ENCODE measurements around the gene HLA-C.
"Not testable (repeated sequence)": the region's sequence is repeated elsewhere in the genome, so short reads cannot be mapped to it uniquely, and the experiment has no call there.

The HLA-C gene

GRCh38 chr6:31271641-31272357 is at the start of gene HLA-C:
HLA-C (minus strand) TSS chr6:31272092; CDS start chr6:31272071, 21 bp downstream.
- FAIRE-seq (peak; percentile 52), DNase-seq (ENCODE audit: low spot score) (peak; percentile 77)

DNA sequence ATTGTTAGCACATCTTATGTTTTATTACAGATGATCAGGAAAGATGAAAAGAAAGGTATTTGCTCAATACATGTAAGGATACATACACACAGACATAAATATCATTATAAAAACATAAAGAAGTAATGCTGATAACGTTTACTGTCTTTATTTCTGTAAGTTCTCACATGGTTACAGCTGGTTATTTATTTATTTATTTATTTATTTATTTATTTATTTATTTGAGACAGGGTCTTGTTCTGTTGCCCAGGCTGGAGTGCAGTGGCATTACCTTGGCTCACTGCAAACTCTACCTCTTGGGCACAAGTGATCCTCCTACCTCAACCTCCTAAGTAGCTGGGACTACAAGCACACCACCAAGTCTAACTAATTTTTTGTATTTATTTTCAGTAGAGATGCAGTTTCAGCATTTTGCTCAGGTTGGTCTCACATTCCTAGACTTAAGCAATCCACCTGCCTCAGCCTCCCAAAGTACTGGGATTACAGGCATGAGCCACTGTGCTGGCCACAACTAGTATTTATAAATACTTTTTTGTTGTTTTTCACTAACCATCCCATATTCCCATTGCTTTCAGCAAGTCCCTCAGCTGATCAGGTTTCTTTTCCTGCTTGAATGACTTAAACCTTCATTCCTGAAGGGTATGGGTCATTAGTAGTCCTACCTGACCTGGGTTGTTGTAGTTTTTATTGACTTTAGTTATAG is 49.3 kb upstream of the HLA-C start:
- DNase-seq (ENCODE audit: low spot score) = no peak
- FAIRE-seq = no peak

DNA sequence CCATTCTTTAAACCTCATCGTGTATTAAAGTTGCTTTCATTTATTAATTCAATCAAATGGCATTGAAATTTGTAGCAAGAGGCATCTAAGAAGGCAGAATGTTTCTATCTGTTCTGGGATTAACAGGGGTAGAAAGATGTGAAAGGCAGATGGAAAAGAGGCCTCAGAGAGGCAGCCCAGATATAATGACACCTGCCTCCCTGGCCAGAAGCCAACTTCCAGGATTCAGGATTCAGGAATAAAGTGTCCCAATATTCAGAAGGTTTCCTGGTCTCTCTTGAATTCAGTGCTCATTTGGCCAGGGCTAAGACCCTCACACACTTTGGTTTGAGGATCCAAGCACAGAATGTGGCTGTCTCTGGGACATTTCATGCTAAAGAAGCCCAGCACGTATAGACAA is 45.1 kb upstream of the HLA-C start:
- FAIRE-seq (no peak), DNase-seq (ENCODE audit: low spot score) (no peak)

DNA sequence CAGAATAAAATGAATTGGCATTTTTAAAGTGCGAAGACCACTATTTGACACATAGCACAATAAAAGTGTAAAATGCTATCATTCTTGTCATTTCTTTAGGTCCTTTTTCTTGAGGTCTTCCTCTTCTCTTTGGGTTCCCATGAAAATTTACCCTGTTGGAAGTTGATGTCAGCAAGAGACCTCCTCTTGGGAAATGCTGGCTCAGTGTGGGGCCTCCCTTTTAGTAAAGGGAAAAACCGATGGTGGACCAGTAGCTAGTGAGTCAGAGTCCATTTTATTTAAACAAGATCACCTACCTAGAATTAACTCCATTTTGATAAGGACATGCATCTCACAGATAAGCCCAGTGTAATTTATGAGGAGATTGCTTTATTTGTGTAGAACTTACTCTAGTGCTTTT is 37.7 kb upstream of the HLA-C start:
- FAIRE-seq (no peak), DNase-seq (ENCODE audit: low spot score) (no peak)

- DNase-seq (ENCODE audit: low spot score) = no peak
- no peak for FAIRE-seq
These were observed 36.9 kb upstream of the HLA-C start for GRCh38 chr6:31308845-31309175.

DNA sequence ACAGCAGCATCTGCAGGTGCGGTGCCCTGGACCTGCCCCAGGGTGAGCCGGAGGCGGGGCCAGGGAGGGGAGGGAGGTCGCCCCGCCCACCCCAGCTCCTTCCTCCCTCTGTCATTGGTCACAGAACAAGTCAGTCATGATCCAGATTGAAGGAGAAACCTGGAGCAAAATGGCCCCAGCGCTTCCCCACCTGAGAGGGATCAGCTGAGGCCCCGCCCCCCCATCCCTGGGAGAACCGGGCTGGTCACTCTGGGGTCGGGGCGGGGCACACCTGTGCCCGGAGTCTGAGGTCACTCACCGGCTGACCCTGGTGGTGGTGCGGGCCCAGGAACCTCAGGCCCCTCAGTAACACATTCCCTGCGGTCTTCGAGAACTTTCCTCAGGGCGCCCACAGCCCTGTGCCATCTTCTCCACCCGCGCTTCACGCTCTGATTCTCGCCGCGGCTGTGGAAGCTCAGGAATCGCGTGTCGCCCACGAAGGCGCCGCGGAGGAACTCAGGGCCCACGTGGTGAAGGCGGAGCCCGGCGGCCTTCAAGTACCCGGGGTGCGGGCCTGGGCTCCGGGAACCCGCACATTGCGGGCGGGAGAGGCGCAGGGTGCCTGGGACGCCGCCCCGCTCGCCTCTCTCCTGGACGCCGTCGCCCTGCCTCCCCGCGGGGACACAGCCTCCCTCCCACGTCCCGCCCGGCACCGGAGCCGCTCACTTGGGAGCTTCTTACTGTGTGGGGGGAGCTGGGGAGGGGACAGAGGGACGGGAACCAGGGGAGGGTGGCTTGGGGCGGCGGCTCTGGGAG is 36.4 kb upstream of the HLA-C start:
- DNase-seq (ENCODE audit: low spot score) (no peak), FAIRE-seq (no peak)

DNA sequence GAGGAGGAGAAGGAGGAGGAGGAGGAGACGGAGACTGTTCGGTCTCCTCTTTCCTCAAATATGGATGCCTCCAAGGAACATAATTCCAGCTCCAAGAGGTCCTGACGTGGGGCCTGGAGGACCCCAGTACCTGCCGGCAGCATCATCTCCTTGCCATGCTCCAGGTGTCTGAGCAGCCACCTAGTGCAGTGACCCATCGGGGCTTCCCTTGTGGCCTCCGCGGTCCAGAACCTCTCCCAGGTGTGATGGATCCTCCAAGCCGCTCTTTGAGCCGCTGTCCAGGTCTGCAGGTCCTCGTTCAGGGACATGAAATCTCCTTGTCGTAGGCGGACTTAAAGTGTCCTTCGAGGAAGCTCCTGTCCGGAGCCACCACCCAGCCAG is 35.8 kb upstream of the HLA-C start:
- FAIRE-seq = no peak

DNA sequence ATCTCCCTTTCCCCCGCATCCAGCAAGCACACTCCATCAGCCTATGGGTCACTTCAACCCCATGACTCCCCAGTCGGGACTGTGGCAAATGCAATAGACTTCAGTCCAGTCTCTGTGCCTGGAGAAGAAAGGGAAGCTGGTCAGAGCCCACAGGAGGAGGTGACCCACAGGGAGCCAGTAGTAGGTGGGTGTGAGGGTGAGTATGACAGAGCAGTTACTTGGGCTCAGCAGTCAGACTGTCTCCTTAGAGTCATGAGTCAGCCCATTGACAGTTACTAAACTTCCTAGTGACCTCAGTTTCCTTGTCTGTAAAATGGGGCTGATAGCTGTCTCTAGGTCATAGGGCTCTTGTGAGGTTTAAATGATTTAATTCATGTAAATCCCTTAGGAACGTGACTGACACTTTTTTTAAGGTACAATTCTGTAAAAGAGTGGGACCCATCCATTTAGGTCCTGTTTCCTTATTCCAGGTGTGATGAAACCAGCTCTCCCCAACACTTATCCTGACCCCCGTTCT is 33.9 kb upstream of the HLA-C start:
- FAIRE-seq (no peak), DNase-seq (ENCODE audit: low spot score) (peak; percentile 42)

More for the DNA sequence above, 35.8 kb upstream of the HLA-C start:
- no peak for DNase-seq (ENCODE audit: low spot score)

- FAIRE-seq = no peak
- DNase-seq (ENCODE audit: low spot score) = peak; percentile 13
These were observed 32.8 kb upstream of the HLA-C start for GRCh38 chr6:31304683-31305082.

- FAIRE-seq = no peak
- DNase-seq (ENCODE audit: low spot score) = no peak
These were observed 28.9 kb upstream of the HLA-C start for GRCh38 chr6:31300797-31301196.

GRCh38 chr6:31299947-31300346 is 28.1 kb upstream of the HLA-C start:
- FAIRE-seq (peak; percentile 58), DNase-seq (ENCODE audit: low spot score) (peak; percentile 16)

GRCh38 chr6:31299511-31299910 is 27.6 kb upstream of the HLA-C start:
- FAIRE-seq (peak; percentile 74), DNase-seq (ENCODE audit: low spot score) (peak; percentile 64)

DNA sequence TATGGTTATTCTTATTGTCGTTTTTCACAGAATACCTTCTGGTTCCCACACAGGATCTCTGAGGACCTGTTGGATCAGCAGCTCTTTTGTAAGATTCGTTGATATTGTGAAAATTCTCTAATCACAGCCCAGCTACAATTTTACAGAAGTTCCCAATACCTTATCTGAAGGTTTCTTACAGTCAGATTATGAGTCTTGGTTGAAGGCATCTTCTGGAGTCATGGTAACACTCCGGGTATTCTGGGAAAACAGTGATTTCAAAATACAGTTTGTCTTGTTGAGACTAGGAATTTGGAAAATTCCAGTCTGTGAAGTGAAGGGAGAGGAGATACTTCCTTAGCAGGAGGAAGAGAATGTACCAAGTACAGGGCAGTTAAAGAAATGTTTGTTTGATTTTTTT is 22.2 kb upstream of the HLA-C start:
- DNase-seq (ENCODE audit: low spot score) (no peak), FAIRE-seq (no peak)

DNA sequence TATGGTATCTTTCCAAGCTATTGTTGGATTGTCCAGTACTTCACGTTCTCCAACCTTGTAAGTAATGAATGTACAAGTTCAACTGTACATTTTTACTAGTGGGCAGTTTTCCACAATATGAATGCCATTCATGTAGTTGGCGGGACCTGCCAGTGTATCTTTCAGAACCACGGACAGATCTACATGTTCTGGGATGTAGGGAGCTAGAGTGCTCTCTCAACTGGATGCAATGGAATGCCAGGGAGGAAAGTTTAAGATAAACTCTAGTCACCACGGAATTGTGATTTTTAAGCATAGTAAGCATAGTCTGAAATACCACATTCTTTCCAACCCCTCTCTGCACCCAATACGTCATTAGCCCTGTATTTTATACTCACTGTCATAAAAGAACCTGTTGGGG is 21.5 kb upstream of the HLA-C start:
- peak; percentile 9 for DNase-seq (ENCODE audit: low spot score)

DNA sequence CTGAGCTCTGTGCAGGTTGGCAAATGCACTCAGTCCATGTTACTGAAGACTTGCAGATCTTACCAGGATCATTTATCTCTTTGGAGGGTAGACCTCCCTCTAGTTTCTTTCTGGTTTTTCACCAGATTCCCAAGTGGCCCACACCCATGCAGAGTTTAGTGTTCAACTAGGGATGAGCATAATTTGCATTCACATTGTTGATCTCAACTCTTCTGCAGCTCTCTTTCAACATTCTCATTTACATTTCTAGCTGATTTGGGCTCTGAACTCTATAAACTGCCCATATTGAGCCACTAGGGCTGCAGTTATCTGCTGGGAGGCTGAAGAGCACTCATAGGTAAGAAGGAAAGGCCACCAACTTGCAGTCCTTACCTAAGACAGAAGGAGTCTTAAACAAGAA is 17.9 kb upstream of the HLA-C start:
- FAIRE-seq = no peak

More for the DNA sequence above, 21.5 kb upstream of the HLA-C start:
- FAIRE-seq = no peak

GRCh38 chr6:31287619-31288018 is 15.7 kb upstream of the HLA-C start:
- DNase-seq (ENCODE audit: low spot score) (no peak), FAIRE-seq (no peak)

More for the DNA sequence above, 17.9 kb upstream of the HLA-C start:
- DNase-seq (ENCODE audit: low spot score) = no peak

GRCh38 chr6:31285982-31286381 is 14.1 kb upstream of the HLA-C start:
- DNase-seq (ENCODE audit: low spot score) (no peak), FAIRE-seq (no peak)

- FAIRE-seq = no peak
- no peak for DNase-seq (ENCODE audit: low spot score)
These were observed 13.6 kb upstream of the HLA-C start for GRCh38 chr6:31285486-31285885.

DNA sequence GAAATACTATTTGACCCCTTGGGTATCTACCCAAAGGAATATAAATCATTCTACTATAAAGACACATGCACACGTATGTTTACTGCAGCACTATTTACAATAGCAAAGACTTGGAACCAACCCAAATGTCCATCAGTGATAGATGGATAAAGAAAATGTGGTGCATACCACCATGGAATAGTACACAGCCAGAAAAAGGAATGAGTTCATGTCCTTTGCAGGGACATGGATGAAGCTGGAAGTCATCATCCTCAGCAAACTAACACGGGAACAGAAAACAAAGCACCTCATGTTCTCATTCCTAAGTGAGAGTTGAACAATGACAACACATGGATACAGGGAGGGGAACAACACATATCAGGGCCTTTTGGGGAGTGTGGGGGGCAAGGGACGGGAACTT is 7.8 kb upstream of the HLA-C start:
- FAIRE-seq = not testable (repeated sequence)

DNA sequence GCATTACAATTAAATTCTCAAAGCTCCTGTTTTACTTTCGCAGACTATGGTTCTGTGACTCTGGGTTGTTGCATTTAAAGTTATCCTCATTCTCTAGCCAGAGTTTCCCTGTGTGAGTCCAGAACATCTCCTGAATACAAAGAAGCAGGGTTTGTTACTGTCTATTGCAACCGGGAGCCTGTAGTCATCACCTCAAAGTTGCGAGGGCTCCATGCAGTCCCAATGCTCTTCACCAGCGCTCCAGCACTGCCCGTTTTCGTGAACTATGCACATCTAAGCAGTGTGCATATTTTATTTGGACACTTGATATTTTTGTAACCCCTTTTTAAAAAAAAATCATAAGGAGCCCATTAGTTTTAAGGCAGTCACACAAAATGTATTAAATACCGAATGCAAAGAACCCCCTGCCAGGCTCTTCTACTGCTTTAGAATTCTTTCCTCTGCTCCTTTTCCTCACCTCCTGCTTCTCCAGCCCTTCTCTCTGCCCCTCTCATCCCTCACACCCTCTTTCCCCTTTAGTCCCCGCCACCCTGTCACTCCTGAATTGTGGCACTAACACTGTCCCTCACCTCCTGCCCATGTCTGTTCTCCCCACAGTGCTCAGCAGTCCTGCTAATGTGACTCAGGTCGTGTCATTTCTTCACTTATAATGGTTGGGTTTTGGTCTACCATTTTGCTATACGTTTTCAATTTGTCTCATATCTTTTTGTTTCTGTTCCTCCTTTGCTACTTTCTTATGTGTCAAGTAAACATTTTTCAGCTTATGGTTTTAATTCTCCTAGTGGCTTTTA is 1.1 kb upstream of the HLA-C start:
- no peak for DNase-seq (ENCODE audit: low spot score)
- FAIRE-seq = no peak

More for the DNA sequence above, 7.8 kb upstream of the HLA-C start:
- DNase-seq (ENCODE audit: low spot score) = not testable (repeated sequence)

GRCh38 chr6:31272436-31272835 is 544 bp upstream of the HLA-C start:
- DNase-seq (ENCODE audit: low spot score) (no peak), FAIRE-seq (no peak)
